ENCODE data around the gene TRIM67. TPM values are rescaled to one million over a fixed set of nuclear protein-coding genes. Genes with fewer than 3 reads are reported as not detected.

The TRIM67 gene
- total RNA-seq (2021) (not detected in 2 replicates), Bru-seq, nascent RNA (not detected), BruChase-seq, experiment 1, labeled RNA remaining after a 2-hour chase (not detected), BruChase-seq, experiment 2, labeled RNA remaining after a 6-hour chase (not detected)
- long read RNA-seq = 0 reads

DNA sequence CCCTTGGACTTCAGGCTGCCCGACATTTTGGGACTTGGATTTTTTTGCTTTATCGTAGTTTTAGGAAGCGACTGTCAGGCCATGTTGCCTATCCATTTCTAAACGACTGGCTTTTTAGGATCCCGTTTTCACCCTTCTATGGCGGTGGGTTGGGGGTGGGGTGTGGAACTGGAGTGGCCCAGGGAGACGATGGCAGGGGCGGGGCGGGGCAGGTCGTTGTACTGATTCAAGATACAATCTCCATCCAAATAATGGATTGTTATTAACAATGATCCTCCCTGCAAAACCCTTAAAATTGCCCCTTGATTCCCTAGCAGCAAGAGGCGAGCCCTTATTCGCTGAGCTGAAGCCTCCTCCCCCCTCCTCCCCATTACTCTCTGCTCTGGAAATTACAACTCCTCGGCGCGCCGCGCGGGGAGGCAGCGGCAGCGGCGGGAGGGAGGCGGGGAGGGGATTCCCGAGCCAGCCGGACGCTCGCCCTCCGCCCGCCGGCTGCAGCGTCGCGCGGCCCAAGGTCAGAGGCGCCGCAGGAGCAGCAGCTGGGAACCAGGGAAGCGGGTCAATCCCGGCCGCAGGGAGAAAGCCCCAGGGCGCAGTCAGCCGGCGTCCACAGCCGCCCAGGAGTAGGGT lies at the start of gene TRIM67:
Gene TRIM67 (plus strand): TSS at position 392 of the 630 bp plus-strand sequence. CDS start 912 bp downstream, outside the sequence.
- BruUV-seq (replicated peaks) = no TSS peak

GRCh38 chr1:231116738-231117137 lies 45.1 kb upstream of the TRIM67 start:
- Histone ChIP-seq H3K9me2 (ENCODE audit: insufficient read depth) (no peaks in the 10 kb centered on the region), H3K4me3 (no peak overlapping the region), H2AFZ (no peak overlapping the region), H3K4me2 (no peak overlapping the region), H3K27ac (no peak overlapping the region), H4K20me1 (ENCODE audit: insufficient read depth) (no peaks in the 10 kb centered on the region), H3K27me3 (ENCODE audit: insufficient read depth, low read depth) (peaks cover 67% of the 10 kb centered on the region), H3K4me1 (replicated peaks; ENCODE audit: insufficient read depth) (no peaks in the 10 kb centered on the region), H3K79me2 (ENCODE audit: low read depth) (no peaks in the 10 kb centered on the region), H3F3A (ENCODE audit: insufficient read depth, low read depth) (no peaks in the 10 kb centered on the region), H3K36me3 (ENCODE audit: low read depth) (no peaks in the 10 kb centered on the region), H3K9me3 (ENCODE audit: insufficient read depth, low read depth) (no peaks in the 10 kb centered on the region)
- ChIA-PET CTCF (no interaction called here), POLR2A (ENCODE audit: unreplicated experiment) (no interaction called here)
- DNase-seq = no peak
- intact Hi-C loops (cut with micrococcal nuclease; ENCODE audit: unreplicated experiment) = no loop called here
- BruUV-seq (replicated peaks) = no TSS peak
- no peak for TF ChIP-seq EZH2 (IDR thresholded peaks at IDR 0.05; ENCODE audit: low read depth)
- TF ChIP-seq, protein P1, sequence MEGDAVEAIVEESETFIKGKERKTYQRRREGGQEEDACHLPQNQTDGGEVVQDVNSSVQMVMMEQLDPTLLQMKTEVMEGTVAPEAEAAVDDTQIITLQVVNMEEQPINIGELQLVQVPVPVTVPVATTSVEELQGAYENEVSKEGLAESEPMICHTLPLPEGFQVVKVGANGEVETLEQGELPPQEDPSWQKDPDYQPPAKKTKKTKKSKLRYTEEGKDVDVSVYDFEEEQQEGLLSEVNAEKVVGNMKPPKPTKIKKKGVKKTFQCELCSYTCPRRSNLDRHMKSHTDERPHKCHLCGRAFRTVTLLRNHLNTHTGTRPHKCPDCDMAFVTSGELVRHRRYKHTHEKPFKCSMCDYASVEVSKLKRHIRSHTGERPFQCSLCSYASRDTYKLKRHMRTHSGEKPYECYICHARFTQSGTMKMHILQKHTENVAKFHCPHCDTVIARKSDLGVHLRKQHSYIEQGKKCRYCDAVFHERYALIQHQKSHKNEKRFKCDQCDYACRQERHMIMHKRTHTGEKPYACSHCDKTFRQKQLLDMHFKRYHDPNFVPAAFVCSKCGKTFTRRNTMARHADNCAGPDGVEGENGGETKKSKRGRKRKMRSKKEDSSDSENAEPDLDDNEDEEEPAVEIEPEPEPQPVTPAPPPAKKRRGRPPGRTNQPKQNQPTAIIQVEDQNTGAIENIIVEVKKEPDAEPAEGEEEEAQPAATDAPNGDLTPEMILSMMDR (conservative IDR thresholded peaks at IDR 0.05) = no peak

More for the DNA sequence above, at the start of gene TRIM67:
- Histone ChIP-seq H3K27me3 (ENCODE audit: insufficient read depth, low read depth) (peaks cover 19% of the 10 kb centered on the region), H3K27ac (no peak within 1 kb of the TSS), H4K20me1 (ENCODE audit: insufficient read depth) (no peaks in the 10 kb centered on the region), H3K79me2 (ENCODE audit: low read depth) (no peaks in the 10 kb centered on the region), H3K4me1 (replicated peaks; ENCODE audit: insufficient read depth) (no peaks in the 10 kb centered on the region), H3K4me2 (no peak within 1 kb of the TSS), H3K4me3 (no peak within 1 kb of the TSS), H2AFZ (no peak within 1 kb of the TSS), H3K9me2 (ENCODE audit: insufficient read depth) (no peaks in the 10 kb centered on the region), H3K36me3 (ENCODE audit: low read depth) (no peaks in the 10 kb centered on the region), H3F3A (ENCODE audit: insufficient read depth, low read depth) (no peaks in the 10 kb centered on the region), H3K9me3 (ENCODE audit: insufficient read depth, low read depth) (no peaks in the 10 kb centered on the region)
- intact Hi-C loops (cut with micrococcal nuclease; ENCODE audit: unreplicated experiment) = no loop called here
- CTCF ChIA-PET = no interaction called here
- POLR2A ChIA-PET (ENCODE audit: unreplicated experiment) = no interaction called here
- no peak for DNase-seq
- TF ChIP-seq, protein P1 (conservative IDR thresholded peaks at IDR 0.05) = no peak
- TF ChIP-seq EZH2 (IDR thresholded peaks at IDR 0.05; ENCODE audit: low read depth) = no peak

GRCh38 chr1:231118704-231119453 lies 43.0 kb upstream of the TRIM67 start:
- Histone ChIP-seq H3K9me2 (ENCODE audit: insufficient read depth) (no peaks in the 10 kb centered on the region), H3K79me2 (ENCODE audit: low read depth) (no peaks in the 10 kb centered on the region), H3K36me3 (ENCODE audit: low read depth) (no peaks in the 10 kb centered on the region), H3K4me2 (no peak overlapping the region), H4K20me1 (ENCODE audit: insufficient read depth) (no peaks in the 10 kb centered on the region), H3K4me1 (replicated peaks; ENCODE audit: insufficient read depth) (no peaks in the 10 kb centered on the region), H3K4me3 (no peak overlapping the region), H2AFZ (no peak overlapping the region), H3F3A (ENCODE audit: insufficient read depth, low read depth) (no peaks in the 10 kb centered on the region), H3K27ac (no peak overlapping the region), H3K27me3 (ENCODE audit: insufficient read depth, low read depth) (peaks cover 63% of the 10 kb centered on the region), H3K9me3 (ENCODE audit: insufficient read depth, low read depth) (no peaks in the 10 kb centered on the region)
- DNase-seq = no peak
- no TSS peak for BruUV-seq (replicated peaks)
- TF ChIP-seq, protein P1 (conservative IDR thresholded peaks at IDR 0.05) = no peak
- no peak for TF ChIP-seq EZH2 (IDR thresholded peaks at IDR 0.05; ENCODE audit: low read depth)
- POLR2A ChIA-PET (ENCODE audit: unreplicated experiment) = no interaction called here
- intact Hi-C loops (cut with micrococcal nuclease; ENCODE audit: unreplicated experiment) = no loop called here
- CTCF ChIA-PET = no interaction called here
